Left ventricle myocardium inferior (tissue), 1 donor: ENCODE measurements around the gene GPC6. TPM values are rescaled to one million over a fixed set of nuclear protein-coding genes. Genes with fewer than 3 reads are reported as not detected.
"Not testable (repeated sequence)": the region's sequence is repeated elsewhere in the genome, so short reads cannot be mapped to it uniquely, and the experiment has no call there.

Experiments
- DNase-seq: peaks from one replicate; pipeline ENCODE4 v3.0.0-alpha.2; 2020
- H3K27ac ChIP-seq: fragments of 200-600 bp; replicated peaks from 2 replicates; pipeline ENCODE4 v1.8.0; 2021
- H3K27me3 ChIP-seq: fragments of 200-600 bp; 2 replicates; pipeline ENCODE4 v1.8.0; 2021; ENCODE audit warnings: low read depth
- H3K36me3 ChIP-seq: fragments of 200-600 bp; 2 replicates; pipeline ENCODE4 v1.8.0; 2021
- H3K4me1 ChIP-seq: fragments of 200-600 bp; 2 replicates; pipeline ENCODE4 v1.8.0; 2021
- H3K4me3 ChIP-seq: fragments of 200-600 bp; 2 replicates; pipeline ENCODE4 v1.8.0; 2021; ENCODE audit warnings: mild to moderate bottlenecking, moderate library complexity
- H3K9me3 ChIP-seq: fragments of 200-600 bp; replicated peaks from 2 replicates; pipeline ENCODE4 v1.8.0; 2021
- intact Hi-C: fragments of 100-400 bp; cut with micrococcal nuclease; formaldehyde crosslinking; loops from one replicate; pipeline ENCODE4 v1.11.0; 2022
- total RNA-seq: library from RNA; stranded (reverse); fragmentation: NEBNext Ultra II Directional; extraction: Animal tissue kit (Norgen Biotek cat#: 25700); gene quantifications from one replicate; pipeline ENCODE4 v1.2.1, GENCODE V29; 2021
- TF ChIP-seq, protein P1 (sequence below): fragments of 200-600 bp; IDR thresholded peaks from 2 replicates; pipeline ENCODE4 v1.8.0; 2021; ENCODE audit warnings: antibody characterized with exemption, mild to moderate bottlenecking, borderline replicate concordance
- donor health status: DM: no; HTN: yes; CAD: no; lungs with severe emphysema.

GPC6 gene
- total RNA-seq, 1 donor from 2014 or later = 1.8 TPM

GRCh38 chr13:94335761-94336526 lies 1109.3 kb downstream of the GPC6 start:
- H3K27me3 ChIP-seq = peaks cover 2% of the 10 kb centered on the region
- H3K4me1 ChIP-seq = no peaks in the 10 kb centered on the region
- no peak overlapping the region for H3K4me3 ChIP-seq
- TF ChIP-seq, protein P1, sequence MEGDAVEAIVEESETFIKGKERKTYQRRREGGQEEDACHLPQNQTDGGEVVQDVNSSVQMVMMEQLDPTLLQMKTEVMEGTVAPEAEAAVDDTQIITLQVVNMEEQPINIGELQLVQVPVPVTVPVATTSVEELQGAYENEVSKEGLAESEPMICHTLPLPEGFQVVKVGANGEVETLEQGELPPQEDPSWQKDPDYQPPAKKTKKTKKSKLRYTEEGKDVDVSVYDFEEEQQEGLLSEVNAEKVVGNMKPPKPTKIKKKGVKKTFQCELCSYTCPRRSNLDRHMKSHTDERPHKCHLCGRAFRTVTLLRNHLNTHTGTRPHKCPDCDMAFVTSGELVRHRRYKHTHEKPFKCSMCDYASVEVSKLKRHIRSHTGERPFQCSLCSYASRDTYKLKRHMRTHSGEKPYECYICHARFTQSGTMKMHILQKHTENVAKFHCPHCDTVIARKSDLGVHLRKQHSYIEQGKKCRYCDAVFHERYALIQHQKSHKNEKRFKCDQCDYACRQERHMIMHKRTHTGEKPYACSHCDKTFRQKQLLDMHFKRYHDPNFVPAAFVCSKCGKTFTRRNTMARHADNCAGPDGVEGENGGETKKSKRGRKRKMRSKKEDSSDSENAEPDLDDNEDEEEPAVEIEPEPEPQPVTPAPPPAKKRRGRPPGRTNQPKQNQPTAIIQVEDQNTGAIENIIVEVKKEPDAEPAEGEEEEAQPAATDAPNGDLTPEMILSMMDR = no peak
- no peak for DNase-seq
- H3K27ac ChIP-seq = no peak overlapping the region
- intact Hi-C loops = no loop called here
- no peaks in the 10 kb centered on the region for H3K9me3 ChIP-seq
- H3K36me3 ChIP-seq = no peaks in the 10 kb centered on the region

DNA sequence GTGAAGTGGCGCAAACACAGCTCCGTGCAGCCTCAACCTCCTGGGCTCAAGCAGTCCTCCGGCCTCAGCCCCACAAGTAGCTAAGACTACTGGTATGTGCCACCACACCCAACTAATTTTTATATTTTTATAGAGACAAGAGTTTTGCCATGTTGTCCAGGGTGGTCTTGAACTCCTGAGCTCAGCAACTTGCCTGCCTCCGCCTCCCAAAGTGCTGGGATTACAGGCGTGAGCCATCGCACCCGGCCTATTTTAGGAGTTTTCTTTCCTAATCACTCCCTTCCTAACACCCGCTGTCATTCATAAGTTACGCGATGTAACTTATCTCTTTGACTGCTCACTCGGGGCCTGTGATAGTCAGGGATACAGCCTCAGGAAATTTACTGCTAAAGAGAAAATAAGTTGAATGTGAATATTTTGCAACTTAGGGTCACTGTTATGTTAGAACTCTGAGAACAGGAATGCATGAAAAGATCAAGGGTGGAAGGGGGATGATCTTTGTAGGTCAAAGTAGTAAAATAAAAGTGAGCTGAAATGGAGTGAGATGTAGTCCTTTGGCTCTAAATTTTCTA lies 1112.6 kb downstream of the GPC6 start:
- no peak overlapping the region for H3K27ac ChIP-seq
- no peaks in the 10 kb centered on the region for H3K36me3 ChIP-seq
- H3K4me3 ChIP-seq = no peak overlapping the region
- intact Hi-C loops = no loop called here
- DNase-seq = no peak
- peaks cover 5% of the 10 kb centered on the region for H3K4me1 ChIP-seq
- H3K27me3 ChIP-seq = peaks cover 5% of the 10 kb centered on the region
- TF ChIP-seq, protein P1 = no peak
- H3K9me3 ChIP-seq = no peaks in the 10 kb centered on the region

- H3K36me3 ChIP-seq = no peaks in the 10 kb centered on the region
- no peak overlapping the region for H3K4me3 ChIP-seq
- TF ChIP-seq, protein P1 = no peak
- peaks cover 15% of the 10 kb centered on the region for H3K27me3 ChIP-seq
- peak overlapping the region; percentile 45 for H3K27ac ChIP-seq
- H3K9me3 ChIP-seq = no peaks in the 10 kb centered on the region
- intact Hi-C loops = no loop called here
- DNase-seq = no peak
- H3K4me1 ChIP-seq = peaks cover 14% of the 10 kb centered on the region
These were observed 1116.0 kb downstream of the GPC6 start for GRCh38 chr13:94342436-94343242.

- intact Hi-C loops = no loop called here
- DNase-seq = no peak
- Histone ChIP-seq H3K27ac (peak overlapping the region; percentile 45), H3K9me3 (no peaks in the 10 kb centered on the region), H3K27me3 (peaks cover 15% of the 10 kb centered on the region), H3K36me3 (no peaks in the 10 kb centered on the region), H3K4me1 (peaks cover 14% of the 10 kb centered on the region), H3K4me3 (no peak overlapping the region)
- TF ChIP-seq, protein P1 = no peak
These were observed 1116.6 kb downstream of the GPC6 start for GRCh38 chr13:94343243-94343585.

DNA sequence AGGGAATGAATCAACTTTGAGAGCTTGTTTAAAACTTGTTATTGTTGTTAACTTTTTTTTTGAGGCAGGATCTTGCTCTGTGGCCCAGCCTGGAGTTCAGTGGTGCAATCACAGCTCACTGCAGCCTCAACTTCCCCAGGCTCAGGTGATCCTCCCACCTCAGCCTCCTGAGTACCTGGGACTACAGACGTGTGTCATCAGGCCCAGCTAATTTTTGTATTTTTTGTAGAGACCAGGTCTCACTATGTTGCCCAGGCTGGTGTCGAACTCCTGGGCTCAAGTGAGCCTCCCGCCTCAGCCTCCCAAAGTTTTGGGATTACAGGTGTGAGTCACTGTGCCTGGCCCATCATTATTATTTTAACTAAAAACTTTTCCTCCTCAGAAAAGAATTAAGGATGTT lies 1117.1 kb downstream of the GPC6 start:
- H3K4me1 ChIP-seq = peaks cover 14% of the 10 kb centered on the region
- H3K36me3 ChIP-seq, H3K4me3 ChIP-seq, intact Hi-C loops, H3K9me3 ChIP-seq, DNase-seq: not testable (repeated sequence)
- peak overlapping the region; percentile 45 for H3K27ac ChIP-seq
- peaks cover 15% of the 10 kb centered on the region for H3K27me3 ChIP-seq
